ENCODE results near the gene PVR.
"Not testable (repeated sequence)": the region's sequence is repeated elsewhere in the genome, so short reads cannot be mapped to it uniquely, and the experiment has no call there.

The PVR gene

DNA sequence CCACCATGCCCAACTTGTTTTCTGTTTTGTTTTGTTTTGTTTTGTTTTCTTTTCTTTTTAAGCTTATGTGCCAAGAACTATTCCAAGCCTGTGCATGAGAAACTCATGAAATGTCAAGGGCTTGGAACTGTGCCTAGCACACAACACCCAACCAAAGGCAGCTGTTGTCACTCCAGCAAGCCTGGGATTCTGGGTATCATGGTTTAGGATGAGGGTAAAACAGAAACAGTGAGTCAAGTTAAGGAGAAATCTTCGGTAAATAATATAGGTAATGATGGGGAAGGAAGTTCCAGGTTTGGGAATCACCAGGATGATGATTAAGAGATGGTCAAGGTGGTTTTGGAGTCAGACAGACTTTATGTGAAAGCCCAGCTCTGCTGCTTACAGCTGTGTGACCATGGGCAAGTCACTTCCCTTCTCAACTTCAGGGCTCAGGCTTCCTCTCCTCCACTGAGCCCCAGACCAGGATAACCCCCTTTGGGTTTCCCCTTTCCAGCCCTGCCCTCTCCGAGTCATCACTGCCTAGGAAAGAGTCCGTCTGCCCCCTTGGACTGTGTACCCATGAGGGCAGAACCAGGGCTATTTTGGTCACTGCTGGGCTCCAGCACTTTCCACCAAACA, 5.0 kb downstream of the PVR start:
- no peak for FAIRE-seq

DNA sequence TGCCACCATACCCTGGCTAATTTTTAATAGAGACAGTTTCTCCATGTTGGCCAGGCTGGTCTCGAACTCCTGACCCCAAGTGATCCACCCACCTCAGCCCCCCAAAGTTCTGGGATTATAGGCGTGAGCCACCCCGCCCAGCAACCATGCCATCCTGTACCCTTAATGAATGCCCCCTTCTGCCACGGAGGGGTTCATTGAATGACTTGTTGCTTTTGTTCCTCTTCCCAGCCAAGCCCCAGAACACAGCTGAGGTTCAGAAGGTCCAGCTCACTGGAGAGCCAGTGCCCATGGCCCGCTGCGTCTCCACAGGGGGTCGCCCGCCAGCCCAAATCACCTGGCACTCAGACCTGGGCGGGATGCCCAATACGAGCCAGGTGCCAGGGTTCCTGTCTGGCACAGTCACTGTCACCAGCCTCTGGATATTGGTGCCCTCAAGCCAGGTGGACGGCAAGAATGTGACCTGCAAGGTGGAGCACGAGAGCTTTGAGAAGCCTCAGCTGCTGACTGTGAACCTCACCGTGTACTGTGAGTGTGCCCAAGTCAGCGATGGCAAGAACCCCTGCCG, 6.0 kb downstream of the PVR start:
- FAIRE-seq = no peak

DNA sequence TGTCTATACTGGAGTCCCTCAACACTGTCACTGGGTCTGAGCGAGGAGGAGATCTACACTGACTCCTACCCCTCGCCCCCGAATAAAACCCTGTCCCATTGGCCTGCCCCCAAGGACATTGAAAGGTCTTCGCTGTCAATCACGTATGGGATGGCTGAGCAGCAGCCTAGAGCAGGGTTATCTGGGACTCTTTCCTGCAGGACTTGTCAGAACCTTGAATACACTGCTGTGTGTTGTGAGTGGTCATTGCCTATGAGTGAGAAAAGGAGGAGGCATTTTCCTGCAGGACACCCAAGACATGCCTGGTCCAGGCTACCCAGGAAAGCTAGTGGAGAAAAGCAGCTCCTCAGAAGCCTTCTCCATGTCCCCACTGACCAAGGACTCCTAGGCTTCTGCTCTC, 9.6 kb downstream of the PVR start:
- FAIRE-seq = no peak

DNA sequence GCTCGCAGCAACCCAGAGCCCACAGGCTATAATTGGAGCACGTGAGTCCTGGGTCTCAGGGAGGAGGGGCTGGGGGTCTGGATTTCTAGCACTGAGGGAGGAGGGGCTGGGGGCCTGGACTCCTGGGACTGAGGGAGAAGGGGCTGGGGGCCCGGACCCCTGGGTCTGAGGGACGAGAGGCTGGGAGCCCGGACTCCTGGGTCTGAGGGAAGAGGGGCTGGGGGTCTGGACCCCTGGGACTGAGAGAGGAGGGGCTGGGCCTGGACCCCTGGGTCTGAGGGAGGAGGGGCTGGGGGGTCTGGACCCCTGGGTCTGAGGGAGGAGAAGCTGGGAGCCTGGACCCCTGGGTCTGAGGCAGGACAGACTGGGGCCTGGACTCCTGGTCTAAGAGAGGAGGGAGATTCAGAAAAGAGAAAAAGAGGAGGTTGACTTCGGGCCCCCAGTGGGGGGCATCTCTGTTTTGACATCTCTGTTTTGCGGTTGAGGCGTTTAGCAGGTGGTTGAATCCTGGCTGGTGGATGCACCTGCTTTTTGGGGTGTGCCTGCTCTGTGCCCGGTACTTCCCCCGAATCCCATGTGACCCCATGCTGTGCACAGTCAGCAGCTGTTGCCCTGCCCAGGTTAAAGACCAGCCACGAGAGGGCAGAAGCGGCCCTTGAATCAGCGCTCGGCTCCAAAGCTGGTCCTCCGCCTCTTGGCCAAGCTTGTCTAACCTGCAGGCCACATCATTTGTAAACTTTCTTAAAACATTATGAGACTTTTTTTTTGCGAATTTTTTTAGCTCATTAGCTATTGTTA, 10.5 kb downstream of the PVR start:
- no peak for FAIRE-seq

DNA sequence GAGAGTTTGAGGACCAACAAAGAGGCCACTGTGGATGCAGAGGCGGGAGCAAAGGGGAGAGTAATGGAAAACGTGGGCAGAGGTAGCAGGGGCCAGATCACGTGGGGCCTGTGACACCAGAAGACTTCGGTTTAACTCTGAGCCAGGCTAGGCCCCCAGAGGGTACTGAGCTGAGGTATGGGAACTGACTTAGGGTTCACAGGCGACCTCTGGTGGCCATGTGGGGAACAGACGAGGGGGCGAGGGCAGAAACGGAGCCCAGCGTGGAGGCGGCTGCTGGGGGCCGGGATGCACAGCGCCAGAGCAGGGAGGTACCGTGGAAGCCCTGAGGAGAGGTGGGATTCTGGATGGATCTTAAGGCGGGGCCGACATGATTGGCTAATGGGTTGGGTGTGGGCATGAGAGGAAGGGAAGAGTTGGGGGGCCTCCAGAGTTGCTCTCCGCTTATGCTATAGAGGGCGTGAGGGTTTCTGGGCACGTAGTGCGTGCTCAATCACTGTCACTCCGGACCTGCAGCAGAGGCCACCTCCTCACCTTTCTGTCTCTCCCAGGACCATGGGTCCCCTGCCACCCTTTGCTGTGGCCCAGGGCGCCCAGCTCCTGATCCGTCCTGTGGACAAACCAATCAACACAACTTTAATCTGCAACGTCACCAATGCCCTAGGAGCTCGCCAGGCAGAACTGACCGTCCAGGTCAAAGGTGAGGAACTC, 13.7 kb downstream of the PVR start:
- FAIRE-seq = no peak

DNA sequence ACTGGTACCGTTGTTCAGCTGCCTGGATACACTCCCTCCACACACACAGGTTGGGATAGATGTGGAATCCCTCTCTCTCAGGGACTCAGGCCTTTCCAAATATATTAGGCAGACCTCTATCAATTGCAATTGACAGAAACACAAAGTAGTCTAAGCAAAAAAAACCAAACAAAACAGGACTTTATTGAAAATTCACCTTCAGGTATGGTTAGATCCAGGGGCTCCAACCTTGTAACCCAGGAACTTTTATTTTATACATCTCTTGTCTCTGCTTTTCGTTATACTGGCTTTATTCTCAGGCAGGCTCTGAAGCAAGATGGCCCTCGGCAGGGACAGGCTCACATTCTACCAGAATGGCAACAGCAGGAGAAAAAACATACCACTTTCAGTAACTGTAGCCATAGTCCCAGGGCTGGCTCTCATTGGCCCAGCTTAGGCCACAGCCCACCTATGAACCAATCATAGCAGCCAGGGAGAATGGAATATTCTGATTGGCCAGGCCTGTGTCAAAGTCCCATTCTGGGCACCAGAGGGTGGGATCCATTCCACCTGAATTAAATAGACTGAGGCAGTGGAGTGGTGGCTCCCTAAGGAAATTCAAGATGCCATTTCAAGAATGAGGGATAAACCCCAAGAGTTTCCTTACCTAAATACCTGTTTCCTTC, 14.5 kb downstream of the PVR start:
- no peak for FAIRE-seq

DNA sequence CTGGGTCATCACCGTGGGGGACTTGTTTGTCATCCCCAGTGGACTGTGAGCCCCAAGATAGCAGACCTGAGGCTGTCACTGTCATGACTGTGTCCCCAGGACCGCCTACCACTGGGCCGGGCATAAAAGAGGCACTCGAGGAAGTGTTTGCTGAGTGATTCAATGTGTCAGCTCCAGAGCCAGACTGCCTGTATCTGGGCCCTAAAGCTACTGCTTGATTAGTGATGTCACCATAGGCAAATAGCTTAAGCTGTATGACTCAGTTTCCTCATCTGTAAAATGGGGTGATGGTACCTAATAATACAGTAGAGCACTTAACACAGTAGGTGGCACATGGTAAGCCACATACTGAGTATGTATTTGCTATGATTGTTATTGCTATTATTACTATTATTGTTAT, 16.4 kb downstream of the PVR start:
- FAIRE-seq = no peak

DNA sequence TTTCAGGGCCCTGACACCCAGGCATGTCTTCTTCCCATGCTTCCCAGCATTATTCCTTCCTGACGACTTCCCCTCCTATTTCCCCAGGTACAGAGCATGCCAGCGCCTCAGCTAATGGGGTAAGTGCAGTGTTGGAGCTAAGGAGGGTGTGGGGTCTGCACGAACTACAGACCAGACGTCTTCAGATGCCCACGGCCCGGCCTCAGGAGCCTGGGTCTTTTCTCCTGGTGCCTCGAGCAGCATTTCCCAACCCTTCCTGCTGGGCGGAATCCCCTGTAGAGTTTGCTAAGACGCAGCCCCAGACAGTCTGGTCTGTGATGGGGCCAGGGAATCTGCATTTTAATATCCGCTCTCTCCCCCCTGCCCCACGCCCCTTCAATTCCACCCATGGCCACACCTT, 17.5 kb downstream of the PVR start:
- no peak for FAIRE-seq

DNA sequence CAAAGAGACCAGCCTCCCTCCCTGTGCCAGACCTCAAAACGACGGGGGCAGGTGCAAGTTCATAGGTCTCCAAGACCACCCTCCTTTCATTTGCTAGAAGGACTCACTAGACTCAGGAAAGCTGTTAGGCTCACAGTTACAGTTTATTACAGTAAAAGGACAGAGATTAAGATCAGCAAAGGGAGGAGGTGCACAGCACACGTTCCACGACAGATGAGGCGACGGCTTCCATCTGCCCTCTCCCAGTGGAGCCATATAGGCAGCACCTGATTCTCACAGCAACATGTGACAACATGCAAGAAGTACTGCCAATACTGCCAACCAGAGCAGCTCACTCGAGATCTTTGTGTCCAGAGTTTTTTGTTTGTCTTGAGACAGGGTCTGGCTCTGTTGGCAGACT, 18.2 kb downstream of the PVR start:
- no peak for FAIRE-seq

DNA sequence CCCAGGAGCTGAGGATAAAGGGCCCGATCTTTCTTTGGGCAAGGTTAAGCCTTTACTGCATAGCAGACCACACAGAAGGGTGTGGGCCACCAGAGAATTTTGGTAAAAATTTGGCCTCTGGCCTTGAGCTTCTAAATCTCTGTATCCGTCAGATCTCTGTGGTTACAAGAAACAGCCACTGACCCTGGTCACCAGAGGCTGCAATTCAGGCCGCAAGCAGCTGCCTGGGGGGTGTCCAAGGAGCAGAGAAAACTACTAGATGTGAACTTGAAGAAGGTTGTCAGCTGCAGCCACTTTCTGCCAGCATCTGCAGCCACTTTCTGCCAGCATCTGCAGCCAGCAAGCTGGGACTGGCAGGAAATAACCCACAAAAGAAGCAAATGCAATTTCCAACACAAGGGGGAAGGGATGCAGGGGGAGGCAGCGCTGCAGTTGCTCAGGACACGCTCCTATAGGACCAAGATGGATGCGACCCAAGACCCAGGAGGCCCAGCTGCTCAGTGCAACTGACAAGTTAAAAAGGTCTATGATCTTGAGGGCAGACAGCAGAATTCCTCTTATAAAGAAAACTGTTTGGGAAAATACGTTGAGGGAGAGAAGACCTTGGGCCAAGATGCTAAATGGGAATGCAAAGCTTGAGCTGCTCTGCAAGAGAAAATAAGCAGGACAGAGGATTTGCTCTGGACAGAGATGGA, 19.1 kb downstream of the PVR start:
- no peak for FAIRE-seq

DNA sequence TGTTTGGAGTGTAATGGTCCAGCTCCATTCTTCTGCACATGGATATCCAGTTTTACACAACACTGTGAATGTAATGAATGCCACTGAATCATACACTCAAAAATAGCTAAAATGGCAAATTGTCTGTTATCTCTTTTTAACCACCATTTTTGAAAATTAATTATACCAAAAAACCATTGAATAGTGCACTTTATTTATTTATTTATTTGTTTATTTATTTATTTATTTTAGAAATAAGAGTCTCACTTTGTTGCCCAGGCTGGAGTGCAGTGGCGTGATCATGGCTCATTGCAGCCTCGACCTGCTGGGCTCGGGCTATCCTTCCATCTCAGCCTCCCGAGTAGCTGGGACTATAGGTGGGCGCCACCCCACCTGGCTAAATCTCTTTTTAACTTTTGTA, 20.3 kb downstream of the PVR start:
- FAIRE-seq = no peak

DNA sequence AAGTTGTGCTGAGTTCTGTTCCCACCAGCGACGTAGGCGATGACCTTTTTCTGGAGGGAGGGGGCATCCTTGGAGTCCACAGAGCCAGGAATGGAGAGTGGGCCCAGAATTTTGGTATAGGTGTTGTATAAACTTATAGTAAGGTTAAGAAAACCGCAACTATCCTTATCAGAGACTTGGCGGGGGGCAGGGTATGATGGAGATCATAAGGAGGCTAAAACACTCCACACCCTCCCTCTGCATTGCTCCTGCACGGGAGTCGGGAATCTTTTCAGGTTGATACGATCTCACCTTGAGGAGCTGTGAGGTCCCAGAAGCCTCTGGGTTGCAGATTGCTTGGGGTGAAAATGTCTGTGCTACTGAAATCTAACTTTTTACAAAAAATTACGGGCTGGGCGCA, 21.3 kb downstream of the PVR start:
- FAIRE-seq = no peak

DNA sequence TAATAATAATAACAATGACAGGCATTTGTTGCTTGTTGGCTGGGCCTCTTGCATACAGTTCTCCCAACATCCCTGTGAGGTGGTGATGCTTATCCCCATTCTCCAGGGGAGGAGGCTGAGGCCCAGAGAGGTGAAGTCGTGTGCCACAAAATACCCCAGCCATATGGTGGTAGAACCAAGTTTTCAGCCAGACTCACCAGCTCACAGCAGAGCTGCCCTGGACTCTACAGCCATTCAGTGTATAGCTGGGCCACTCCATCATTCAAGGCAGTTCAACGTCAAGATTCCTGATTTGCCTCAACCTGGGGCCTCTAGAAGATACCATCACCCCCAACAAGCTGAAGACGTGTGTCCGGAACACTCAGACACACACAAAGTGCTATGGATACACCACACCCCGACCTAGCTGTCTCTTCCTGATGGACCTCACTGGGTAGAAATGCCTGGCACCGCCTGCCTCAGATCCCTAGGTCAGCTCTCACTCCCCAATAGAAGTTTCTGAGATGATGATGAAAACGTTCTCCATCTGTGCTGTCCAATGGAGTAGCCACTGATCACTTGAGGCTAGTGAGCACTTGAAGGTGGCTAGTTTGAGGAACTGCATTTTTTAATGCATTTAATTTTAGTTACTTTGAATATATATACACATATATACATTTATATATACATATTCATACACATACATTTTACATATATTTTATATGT, 23.3 kb downstream of the PVR start:
- FAIRE-seq = no peak

DNA sequence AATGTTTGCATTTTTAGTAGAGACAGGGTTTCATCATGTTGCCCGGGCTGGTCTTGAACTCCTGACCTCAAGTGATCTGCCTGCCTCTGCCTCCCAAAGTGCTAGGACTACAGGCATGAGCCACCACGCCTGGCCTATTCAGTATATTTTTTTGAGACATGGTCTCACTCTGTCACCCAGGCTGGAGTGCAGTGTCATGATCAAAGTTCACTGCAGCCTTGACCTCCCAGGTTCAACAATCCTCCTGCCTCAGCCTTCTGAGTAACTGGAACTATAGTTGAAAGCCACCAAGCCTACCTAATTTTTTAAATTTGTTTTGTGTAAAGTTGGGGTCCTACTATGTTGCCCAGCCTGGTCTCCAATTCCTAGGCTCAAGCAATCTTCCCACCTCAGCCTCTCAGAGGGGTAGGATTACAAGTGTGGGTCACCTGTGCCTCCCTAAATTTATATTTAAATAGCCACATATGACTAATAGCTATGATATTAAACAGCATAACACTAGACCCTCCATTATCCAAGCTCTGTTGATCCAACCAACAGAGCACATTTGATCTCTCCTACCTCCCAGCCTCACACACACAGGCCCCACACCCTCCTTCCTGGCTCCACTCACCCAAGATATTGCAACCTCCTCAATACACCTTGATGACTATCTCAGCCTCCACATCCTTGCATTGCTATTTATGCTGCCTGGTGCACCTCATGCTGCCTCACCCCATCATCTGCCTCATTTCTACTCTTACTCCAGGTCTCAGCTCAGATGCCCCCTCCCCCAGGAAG, 25.5 kb downstream of the PVR start:
- FAIRE-seq = no peak

DNA sequence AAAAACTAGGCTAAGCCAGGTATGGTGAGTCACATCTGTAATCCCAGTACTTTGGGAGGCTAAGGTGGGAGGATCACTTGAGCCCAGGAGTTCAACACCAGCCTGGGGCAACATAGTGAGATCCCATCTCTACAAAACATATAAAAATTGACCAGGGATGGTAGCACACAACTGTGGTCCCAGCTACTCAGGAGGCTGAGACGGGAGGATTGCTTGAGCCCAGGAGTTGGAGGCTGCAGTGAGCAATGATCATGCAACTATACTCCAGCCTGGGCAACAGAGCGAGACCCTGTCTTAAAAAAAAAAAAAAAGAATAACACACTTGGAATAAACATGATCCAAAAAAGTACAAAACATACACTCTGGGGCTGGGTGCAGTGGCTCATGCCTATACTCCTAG, 26.3 kb downstream of the PVR start:
- FAIRE-seq = not testable (repeated sequence)

DNA sequence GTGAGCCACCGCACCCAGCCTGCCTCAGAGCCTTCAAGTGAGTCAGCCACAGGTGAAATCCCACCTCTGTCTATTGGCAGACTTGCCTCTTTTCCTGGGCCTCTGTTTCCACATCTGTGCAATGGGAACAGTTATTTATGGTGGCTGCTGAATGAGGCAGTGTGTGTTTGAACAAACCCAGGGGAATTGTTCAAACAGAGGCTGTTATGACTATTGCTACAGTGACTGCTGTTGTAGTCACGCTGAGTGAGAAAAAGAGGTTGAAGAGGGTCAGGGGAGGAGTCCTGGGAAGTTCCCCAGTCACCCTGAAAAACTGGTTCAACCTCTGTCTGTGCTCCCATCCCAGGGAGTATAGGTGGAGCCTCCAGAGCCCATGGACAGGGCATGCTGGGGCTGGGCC, 27.7 kb downstream of the PVR start, which contains the start of gene CEACAM19:
Gene CEACAM19 (plus strand): TSS at position 83 of the 400 bp plus-strand sequence. CDS start 450 bp downstream, outside the sequence.
- FAIRE-seq = no peak

DNA sequence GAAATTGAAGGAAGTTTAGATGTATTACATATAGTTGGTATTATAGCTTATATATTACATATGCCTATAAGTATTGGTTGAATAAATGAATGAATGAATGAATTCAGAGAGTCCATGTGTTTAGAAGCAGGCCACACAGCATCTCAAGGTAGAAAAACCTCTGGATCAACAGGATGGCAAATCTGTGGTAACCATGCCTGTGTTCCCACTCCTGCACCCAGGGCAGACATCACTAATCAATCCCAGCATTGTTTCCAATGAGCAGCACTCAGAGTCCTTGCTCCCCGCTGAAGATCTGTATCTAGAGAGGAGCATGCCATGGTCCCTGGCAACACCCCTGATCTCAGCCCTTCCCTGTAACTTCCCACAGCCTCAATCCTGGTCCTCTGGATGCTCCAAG, 28.5 kb downstream of the PVR start:
- no peak for FAIRE-seq

DNA sequence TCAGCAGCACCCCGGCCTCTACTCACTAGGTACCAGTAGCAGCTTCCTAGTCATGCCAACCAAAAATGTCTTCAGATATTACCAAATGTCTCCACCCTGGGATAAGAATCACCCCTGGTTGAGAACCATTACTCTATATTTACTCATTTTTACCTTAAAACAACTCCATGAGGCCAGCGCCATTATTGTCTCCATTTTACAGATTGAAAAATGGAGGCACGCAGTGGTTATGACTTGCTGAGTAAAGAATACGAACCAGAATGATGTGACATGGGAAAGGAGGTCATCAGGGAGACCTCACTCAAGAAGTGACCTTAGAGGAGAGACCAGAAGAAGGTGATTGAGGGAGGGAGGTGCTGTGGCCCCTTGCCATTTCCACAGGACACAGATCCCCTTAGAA, 29.8 kb downstream of the PVR start:
- FAIRE-seq = no peak

DNA sequence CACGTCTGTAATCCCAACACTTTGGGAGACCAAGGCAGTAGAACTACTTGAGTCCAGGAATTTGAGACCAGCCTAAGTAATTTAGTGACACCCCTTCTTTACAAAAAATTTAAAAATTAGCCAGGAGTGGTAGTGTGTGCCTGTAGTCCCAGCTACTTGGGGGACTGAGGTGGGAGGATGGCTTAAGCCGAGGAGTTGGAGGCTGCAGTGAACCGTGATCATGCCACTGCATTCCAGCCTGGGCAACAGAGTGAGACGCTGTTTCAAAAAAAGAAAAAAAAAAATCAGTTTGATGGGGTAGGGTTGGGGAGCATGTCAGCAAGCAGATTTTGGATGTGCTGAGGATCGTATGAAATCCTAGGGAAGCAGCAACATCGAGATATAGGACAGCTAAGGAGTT, 31.8 kb downstream of the PVR start:
- no peak for FAIRE-seq

DNA sequence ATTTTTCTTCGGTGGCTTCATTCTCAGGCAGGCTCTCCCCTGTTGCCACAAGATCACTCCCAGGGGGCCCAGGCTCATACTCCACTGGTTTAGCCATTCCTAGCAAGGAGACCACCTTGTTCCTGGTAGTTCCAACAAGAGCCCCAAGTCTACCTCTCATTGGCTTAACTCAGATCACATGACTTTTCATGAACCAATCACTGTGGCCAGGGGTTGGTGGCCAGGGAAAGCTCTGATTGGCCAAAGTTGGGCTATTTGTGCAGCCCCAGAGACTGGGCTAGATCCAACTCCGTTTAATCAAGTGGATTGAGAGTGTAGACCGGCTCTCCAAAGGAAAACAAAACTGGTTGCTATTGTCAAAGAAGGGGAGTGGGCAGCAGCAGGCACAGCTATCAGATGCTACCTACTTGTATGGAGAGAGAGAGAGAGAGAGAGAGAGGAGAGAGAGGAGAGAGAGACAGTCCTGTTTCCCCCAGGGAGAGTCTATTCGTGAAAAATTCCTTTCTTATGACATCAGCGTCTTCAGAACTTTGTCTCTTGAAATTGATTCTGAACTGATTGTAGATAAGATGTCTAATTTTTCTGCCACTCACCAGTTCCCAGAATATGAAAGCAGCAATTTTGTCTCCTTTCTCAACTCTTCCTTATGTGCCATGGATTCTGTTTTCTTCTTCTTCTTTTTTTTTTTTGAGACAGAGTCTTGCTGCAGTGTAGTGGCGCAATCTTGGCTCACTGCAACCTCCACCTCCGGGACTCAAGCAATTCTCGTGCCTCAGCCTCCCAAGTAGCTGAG, 33.5 kb downstream of the PVR start:
- no peak for FAIRE-seq
